ENCODE results near the gene SYNPR. TPM values are rescaled to one million over a fixed set of nuclear protein-coding genes. Genes with fewer than 3 reads are reported as not detected.

SYNPR gene
- total RNA-seq, 4 donors from 2014 or later, result not detected

- Histone ChIP-seq H3K9me3 (no peaks in the 10 kb centered on the region), H3K27me3 (no peaks in the 10 kb centered on the region), H3K36me3 (no peaks in the 10 kb centered on the region), H3K27ac (peak overlapping the region; percentile 33 to 54 (median 50)), H3K4me1 (peaks cover 0 to 6% (median 2%) of the 10 kb centered on the region in 4 donors), H3K4me3 (no peak overlapping the region)
- in situ Hi-C loops (cut with MboI; ENCODE audit: low pct_ligation_motif_present in 1 of 4, low pct_unique_long_range_greater_than_20kb in 1 of 4, low sequenced_read_pairs in 3 of 4), result no loop called here
- peak in 1 of 3 donors; percentile 7 for TF ChIP-seq POLR2AphosphoS5 (IDR thresholded peaks at IDR 0.05)
- TF ChIP-seq POLR2A (IDR thresholded peaks at IDR 0.05), result no peak
- peak; percentile 22 for DNase-seq
- 17 to 69% methylated on average over 1 of the region's 1 CpG for WGBS, 2 donors (ENCODE audit: low coverage in 1 of 2)
- intact Hi-C loops (cut with DNase I; ENCODE audit: low total_unique reads), result no loop called here
Observed at GRCh38 chr3:63508305-63508704, 230.2 kb downstream of the SYNPR start.

DNA sequence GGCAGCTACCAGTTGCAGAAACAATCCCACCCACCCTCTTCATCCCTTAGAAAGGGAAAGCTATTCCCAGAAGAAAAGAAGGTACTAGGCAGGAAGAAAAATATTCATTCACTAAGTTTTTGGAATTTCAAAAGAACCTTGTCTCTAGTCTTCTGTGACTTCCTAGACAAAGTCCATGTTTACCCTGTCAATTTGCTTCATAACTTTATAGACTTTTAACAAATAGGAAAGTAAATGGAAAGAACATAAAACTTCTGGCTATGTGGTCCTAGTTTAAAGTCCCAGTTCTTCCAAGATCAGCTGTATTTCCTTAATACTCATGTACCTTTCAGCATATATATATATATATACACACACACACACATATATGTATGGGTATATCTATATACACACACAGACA is 230.7 kb downstream of the SYNPR start:
- intact Hi-C loops (cut with DNase I; ENCODE audit: low total_unique reads) (no loop called here), in situ Hi-C loops (cut with MboI; ENCODE audit: low pct_ligation_motif_present in 1 of 4, low pct_unique_long_range_greater_than_20kb in 1 of 4, low sequenced_read_pairs in 3 of 4) (no loop called here)
- no peaks in the 10 kb centered on the region for H3K27me3 ChIP-seq
- DNase-seq, result no peak
- H3K9me3 ChIP-seq, result no peaks in the 10 kb centered on the region
- H3K4me3 ChIP-seq, result no peak overlapping the region
- TF ChIP-seq POLR2A (IDR thresholded peaks at IDR 0.05) (no peak), EP300 (IDR thresholded peaks at IDR 0.05; ENCODE audit: low read depth) (no peak), CTCF (IDR thresholded peaks at IDR 0.05) (no peak), POLR2AphosphoS5 (IDR thresholded peaks at IDR 0.05) (no peak)
- peaks cover 0 to 6% (median 2%) of the 10 kb centered on the region in 4 donors for H3K4me1 ChIP-seq
- H3K36me3 ChIP-seq, result no peaks in the 10 kb centered on the region
- peak overlapping the region; percentile 33 to 54 (median 50) for H3K27ac ChIP-seq

DNA sequence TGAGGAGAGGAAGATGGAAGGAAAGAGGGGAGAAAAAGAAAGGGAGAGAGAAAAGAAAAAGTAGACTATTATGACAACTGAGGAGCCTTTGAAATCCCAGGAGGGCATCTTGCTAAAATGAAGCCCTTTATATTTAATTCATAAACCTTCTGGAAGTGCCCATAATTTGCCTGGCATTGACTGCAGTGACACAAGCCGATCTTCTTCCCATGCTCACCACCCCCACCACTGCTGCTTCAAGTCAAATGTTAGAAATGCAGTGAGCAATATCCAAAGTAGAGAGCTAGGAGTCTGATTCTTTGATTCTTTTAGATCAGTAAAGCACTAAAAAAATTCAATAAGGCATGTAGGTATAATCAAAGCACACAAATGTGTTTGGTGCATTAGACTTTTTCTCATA is 235.7 kb downstream of the SYNPR start:
- no peaks in the 10 kb centered on the region for H3K36me3 ChIP-seq
- H3K4me1 ChIP-seq, result peaks cover 0 to 2% (median 0%) of the 10 kb centered on the region in 4 donors
- no peak for TF ChIP-seq POLR2AphosphoS5 (IDR thresholded peaks at IDR 0.05)
- no peak for TF ChIP-seq EP300 (IDR thresholded peaks at IDR 0.05; ENCODE audit: low read depth)
- no peak for TF ChIP-seq CTCF (IDR thresholded peaks at IDR 0.05)
- no peak for TF ChIP-seq POLR2A (IDR thresholded peaks at IDR 0.05)
- 78 to 94% methylated on average over 1 of the region's 1 CpG for WGBS, 2 donors (ENCODE audit: low coverage in 1 of 2)
- H3K9me3 ChIP-seq, result no peaks in the 10 kb centered on the region
- H3K4me3 ChIP-seq, result no peak overlapping the region
- no peak overlapping the region for H3K27ac ChIP-seq
- in situ Hi-C loops (cut with MboI; ENCODE audit: low pct_ligation_motif_present in 1 of 4, low pct_unique_long_range_greater_than_20kb in 1 of 4, low sequenced_read_pairs in 3 of 4), result no loop called here
- no peak for DNase-seq
- no peaks in the 10 kb centered on the region for H3K27me3 ChIP-seq
- intact Hi-C loops (cut with DNase I; ENCODE audit: low total_unique reads), result no loop called here

- Histone ChIP-seq H3K27me3 (no peaks in the 10 kb centered on the region), H3K36me3 (no peaks in the 10 kb centered on the region), H3K9me3 (no peaks in the 10 kb centered on the region), H3K27ac (no peak overlapping the region), H3K4me1 (no peaks in the 10 kb centered on the region), H3K4me3 (no peak overlapping the region)
- DNase-seq, result no peak
- no peak for TF ChIP-seq EP300 (IDR thresholded peaks at IDR 0.05; ENCODE audit: low read depth)
- TF ChIP-seq CTCF (IDR thresholded peaks at IDR 0.05), result no peak
- no peak for TF ChIP-seq POLR2A (IDR thresholded peaks at IDR 0.05)
- TF ChIP-seq POLR2AphosphoS5 (IDR thresholded peaks at IDR 0.05), result no peak
- WGBS, 2 donors (ENCODE audit: low coverage in 1 of 2), result 72 to 73% methylated on average over 4 of the region's 4 CpGs
- intact Hi-C loops (cut with DNase I; ENCODE audit: low total_unique reads) (no loop called here), in situ Hi-C loops (cut with MboI; ENCODE audit: low pct_ligation_motif_present in 1 of 4, low pct_unique_long_range_greater_than_20kb in 1 of 4, low sequenced_read_pairs in 3 of 4) (no loop called here)
Observed at GRCh38 chr3:63514678-63515077, 236.6 kb downstream of the SYNPR start.

DNA sequence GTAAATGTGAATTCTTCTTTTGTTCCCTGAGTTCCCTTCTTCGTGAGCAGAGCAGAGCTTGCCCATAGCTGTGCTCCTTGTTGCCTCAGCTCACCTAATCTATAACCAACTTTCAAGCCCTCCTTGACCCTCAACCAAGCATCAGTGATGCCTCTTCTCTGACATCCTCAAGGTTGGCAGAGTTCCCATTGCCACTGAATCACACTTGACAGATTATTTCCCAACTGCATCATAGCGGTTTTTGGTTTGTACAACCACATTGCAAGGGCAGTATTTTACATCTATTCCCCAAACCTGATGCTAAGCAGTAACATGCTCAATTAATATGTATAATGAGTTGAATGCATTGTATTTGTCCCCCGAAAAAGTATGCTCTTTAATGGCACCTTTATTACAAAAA is 241.3 kb downstream of the SYNPR start:
- no peak for DNase-seq
- Histone ChIP-seq H3K4me1 (no peaks in the 10 kb centered on the region), H3K27me3 (no peaks in the 10 kb centered on the region), H3K27ac (no peak overlapping the region), H3K36me3 (no peaks in the 10 kb centered on the region), H3K9me3 (no peaks in the 10 kb centered on the region), H3K4me3 (no peak overlapping the region)
- no peak for TF ChIP-seq POLR2A (IDR thresholded peaks at IDR 0.05)
- TF ChIP-seq EP300 (IDR thresholded peaks at IDR 0.05; ENCODE audit: low read depth), result no peak
- no peak for TF ChIP-seq CTCF (IDR thresholded peaks at IDR 0.05)
- no peak for TF ChIP-seq POLR2AphosphoS5 (IDR thresholded peaks at IDR 0.05)
- in situ Hi-C loops (cut with MboI; ENCODE audit: low pct_ligation_motif_present in 1 of 4, low pct_unique_long_range_greater_than_20kb in 1 of 4, low sequenced_read_pairs in 3 of 4), result no loop called here
- 77 to 83% methylated on average over 3 of the region's 3 CpGs for WGBS, 2 donors (ENCODE audit: low coverage in 1 of 2)
- intact Hi-C loops (cut with DNase I; ENCODE audit: low total_unique reads), result no loop called here
